ENCODE results near the gene RAD9B. TPM values are rescaled to one million over a fixed set of nuclear protein-coding genes. Genes with fewer than 3 reads are reported as not detected.
A peak's percentile ranks its signal among the peaks of the same experiment; 100 is the strongest.

Gene RAD9B
- polyA plus RNA-seq, 1 experiment: 0.26 TPM

GRCh38 chr12:110466791-110467190 lies 35.3 kb upstream of the RAD9B start:
- H3K27ac ChIP-seq (ENCODE audit: low read depth, low read length): no peak overlapping the region
- DNase-seq (ENCODE audit: low read depth, low spot score): no peak
- ChIA-PET CTCF (interaction anchor here (0.9 to 5.7 kb wide), 3 partner anchors 16 to 134 kb away, joined by 3 to 84 read pairs (median 7); partner anchors contain the start of gene ARPC3), POLR2A (interaction anchor here (0.6 kb wide), 1 partner anchor 17 kb away, joined by 3 read pairs; no protein-coding TSS in a partner anchor)
- H3K9me3 ChIP-seq (ENCODE audit: control insufficient read depth, insufficient read depth, low read length): no peaks in the 10 kb centered on the region
- no peak for TF ChIP-seq CTCF (IDR thresholded peaks at IDR 0.05; ENCODE audit: low read depth, low read length)
- H3K27me3 ChIP-seq (ENCODE audit: control insufficient read depth, insufficient read depth, low read length): no peaks in the 10 kb centered on the region
- 0 out of 2 replicates have a peak overlapping the region, but pooled peaks have one; percentile 27 for H3K4me3 ChIP-seq (ENCODE audit: low read depth, low read length)

GRCh38 chr12:110467847-110468213 lies 34.3 kb upstream of the RAD9B start:
- no peak for TF ChIP-seq CTCF (IDR thresholded peaks at IDR 0.05; ENCODE audit: low read depth, low read length)
- POLR2A ChIA-PET: interaction anchor here (0.9 to 2.4 kb wide), 8 partner anchors 16 to 420 kb away, joined by 4 to 29 read pairs (median 6); partner anchors contain the start of genes ARPC3, RAD9B, TCTN1 and VPS29
- Histone ChIP-seq H3K27me3 (ENCODE audit: control insufficient read depth, insufficient read depth, low read length) (no peaks in the 10 kb centered on the region), H3K4me3 (ENCODE audit: low read depth, low read length) (peak overlapping the region; percentile 98), H3K27ac (ENCODE audit: low read depth, low read length) (peak overlapping the region; percentile 61), H3K9me3 (ENCODE audit: control insufficient read depth, insufficient read depth, low read length) (no peaks in the 10 kb centered on the region)
- DNase-seq (ENCODE audit: low read depth, low spot score): no peak
- CTCF ChIA-PET: interaction anchor here (1.2 to 5.7 kb wide), 5 partner anchors 18 to 420 kb away, joined by 3 to 84 read pairs (median 10); partner anchors contain the start of gene ARPC3

- ChIA-PET POLR2A (interaction anchor here (0.5 to 2.4 kb wide), 11 partner anchors 16 to 420 kb away, joined by 3 to 29 read pairs (median 5); partner anchors contain the start of genes ARPC3, RAD9B, TCTN1 and VPS29), CTCF (interaction anchor here (0.6 to 5.7 kb wide), 16 partner anchors 9 to 419 kb away, joined by 3 to 84 read pairs (median 4); partner anchors contain the start of gene ARPC3)
- DNase-seq (ENCODE audit: low read depth, low spot score): peak; percentile 96
- peak within 1 kb of the TSS; percentile 98 for H3K4me3 ChIP-seq (ENCODE audit: low read depth, low read length)
- H3K27me3 ChIP-seq (ENCODE audit: control insufficient read depth, insufficient read depth, low read length): no peaks in the 10 kb centered on the region
- H3K27ac ChIP-seq (ENCODE audit: low read depth, low read length): peak within 1 kb of the TSS; percentile 96
- TF ChIP-seq CTCF (IDR thresholded peaks at IDR 0.05; ENCODE audit: low read depth, low read length): no peak
- H3K9me3 ChIP-seq (ENCODE audit: control insufficient read depth, insufficient read depth, low read length): no peaks in the 10 kb centered on the region
These were observed 33.7 kb upstream of the RAD9B start, which contains the start of the genes FAM216A and GPN3 for GRCh38 chr12:110468214-110469048. Gene FAM216A, plus strand, starts transcription at chr12:110468845. Its CDS starts 31 bp downstream, at chr12:110468876. Gene GPN3, minus strand, starts transcription at chr12:110468257. Its CDS starts 54 bp downstream, at chr12:110468203.

- no peak for DNase-seq (ENCODE audit: low read depth, low spot score)
- Histone ChIP-seq H3K27ac (ENCODE audit: low read depth, low read length) (no peak overlapping the region), H3K4me3 (ENCODE audit: low read depth, low read length) (no peak overlapping the region), H3K27me3 (ENCODE audit: control insufficient read depth, insufficient read depth, low read length) (no peaks in the 10 kb centered on the region), H3K9me3 (ENCODE audit: control insufficient read depth, insufficient read depth, low read length) (no peaks in the 10 kb centered on the region)
- no peak for TF ChIP-seq CTCF (IDR thresholded peaks at IDR 0.05; ENCODE audit: low read depth, low read length)
- ChIA-PET CTCF (interaction anchor here (0.8 kb wide), 1 partner anchor 30 kb away, joined by 7 read pairs; no protein-coding TSS in a partner anchor), POLR2A (interaction anchor here (0.6 to 0.7 kb wide), 2 partner anchors 25 to 402 kb away, joined by 3 read pairs; no protein-coding TSS in a partner anchor)
These were observed 26.7 kb upstream of the RAD9B start for GRCh38 chr12:110475426-110475825.
